Stimulated activated CD8-positive, alpha-beta memory T cell treated with anti-CD3 and anti-CD28 coated beads, Interleukin-15, amount 100 ng/mL, for 4 hours (primary cell): Measurements from ENCODE around the gene MCUR1.
"Not testable (repeated sequence)": the region's sequence is repeated elsewhere in the genome, so short reads cannot be mapped to it uniquely, and the experiment has no call there.

ENCODE experiments used
- DNase-seq, 2 donors: peaks; one replicate each; pipeline ENCODE4 v3.0.0-alpha.2; 2020; ENCODE audit warnings: low read depth in 2 of 2

The MCUR1 gene, protein sequence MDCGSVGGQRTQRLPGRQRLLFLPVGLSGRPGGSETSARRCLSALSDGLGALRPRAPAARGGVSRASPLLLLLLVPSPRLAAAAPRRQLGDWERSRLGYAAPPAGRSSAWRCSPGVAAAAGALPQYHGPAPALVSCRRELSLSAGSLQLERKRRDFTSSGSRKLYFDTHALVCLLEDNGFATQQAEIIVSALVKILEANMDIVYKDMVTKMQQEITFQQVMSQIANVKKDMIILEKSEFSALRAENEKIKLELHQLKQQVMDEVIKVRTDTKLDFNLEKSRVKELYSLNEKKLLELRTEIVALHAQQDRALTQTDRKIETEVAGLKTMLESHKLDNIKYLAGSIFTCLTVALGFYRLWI

DNA sequence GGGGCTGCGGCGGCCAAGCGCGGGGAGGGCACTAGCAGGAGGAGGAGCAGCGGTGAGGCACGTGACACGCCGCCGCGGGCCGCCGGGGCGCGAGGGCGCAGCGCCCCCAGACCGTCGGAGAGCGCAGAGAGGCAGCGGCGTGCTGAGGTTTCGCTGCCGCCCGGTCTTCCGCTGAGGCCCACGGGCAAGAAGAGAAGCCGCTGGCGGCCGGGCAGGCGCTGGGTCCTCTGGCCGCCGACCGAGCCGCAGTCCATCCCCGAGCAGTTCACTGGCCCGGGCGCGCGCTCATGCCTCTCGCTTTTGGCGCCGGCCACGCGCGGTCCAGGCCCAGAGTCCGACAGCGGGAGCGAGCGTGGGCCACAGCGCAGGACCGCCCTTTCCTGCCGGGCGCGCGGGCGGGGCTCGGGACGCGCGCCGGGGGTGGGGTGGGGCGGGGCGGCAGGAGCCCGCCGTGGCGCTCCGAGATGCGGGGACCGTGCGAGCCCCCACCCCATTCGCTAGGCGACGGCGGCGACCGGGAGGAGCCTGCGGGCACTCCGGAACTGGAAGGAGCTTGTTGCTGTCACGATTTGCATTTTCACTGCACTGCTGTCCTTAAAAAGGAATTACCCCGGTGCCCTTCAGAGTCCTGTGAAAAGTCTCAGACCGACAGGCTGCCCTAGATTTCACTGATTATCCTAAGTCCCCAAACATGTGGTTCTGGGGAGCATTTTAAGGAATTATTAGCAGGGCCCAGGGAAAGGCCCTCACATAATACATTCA is at the start of gene MCUR1:
Gene MCUR1 (minus strand): TSS at position 382 of the 762 bp plus-strand sequence. CDS start 128 bp downstream, at position 254.
- peak; percentile 47 to 66 for DNase-seq

DNA sequence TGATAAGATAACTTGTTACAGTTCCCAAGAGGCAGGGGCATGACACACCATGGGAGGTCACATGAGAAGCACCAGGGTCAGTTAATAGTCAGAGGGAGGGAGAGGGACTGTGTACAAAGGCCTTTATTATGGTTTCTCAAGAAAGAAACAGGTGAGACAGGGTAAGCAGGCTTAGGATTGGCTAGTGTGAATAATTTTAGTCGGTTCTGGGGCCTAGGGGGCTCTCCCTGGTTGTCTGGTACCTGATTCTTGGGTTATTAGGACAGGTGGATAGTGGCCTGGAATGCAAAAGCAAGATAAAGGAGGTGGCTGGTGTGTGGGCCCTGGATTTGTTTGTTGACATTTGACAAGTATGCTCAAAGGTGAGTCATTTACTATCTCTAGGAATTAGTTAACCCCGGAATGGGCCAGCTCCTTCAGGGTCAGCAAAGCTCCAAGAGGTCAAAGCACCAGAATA is 49.4 kb upstream of the MCUR1 start:
- no peak for DNase-seq

DNA sequence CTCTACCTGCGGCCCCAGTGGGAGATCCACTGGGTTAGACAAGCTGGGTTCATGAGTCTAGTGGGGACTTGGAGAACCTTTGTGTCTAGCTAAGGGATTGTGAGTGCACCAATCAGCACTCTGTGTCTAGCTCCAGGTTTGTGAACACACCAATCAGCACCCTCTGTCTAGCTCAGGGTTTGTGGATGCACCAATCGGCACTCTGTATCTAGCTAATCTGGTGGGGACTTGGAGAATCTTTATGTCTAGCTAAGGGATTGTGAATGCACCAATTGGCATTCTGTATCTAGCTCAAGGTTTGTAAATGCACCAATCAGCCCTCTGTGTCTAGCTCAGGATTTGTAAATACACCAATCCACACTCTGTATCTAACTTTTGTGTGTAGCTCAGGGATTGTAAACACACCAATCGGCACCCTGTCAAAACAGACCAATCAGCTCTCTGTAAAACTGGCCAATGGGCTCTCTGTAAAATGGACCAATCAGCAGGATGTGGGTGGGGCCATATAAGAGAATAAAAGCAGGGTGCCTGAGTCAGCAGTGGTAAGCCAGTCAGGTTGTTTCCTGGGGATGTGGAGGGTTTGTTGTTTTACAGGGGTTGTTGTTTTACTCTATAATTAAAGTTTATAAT is 46.3 kb upstream of the MCUR1 start:
- DNase-seq = not testable (repeated sequence)

DNA sequence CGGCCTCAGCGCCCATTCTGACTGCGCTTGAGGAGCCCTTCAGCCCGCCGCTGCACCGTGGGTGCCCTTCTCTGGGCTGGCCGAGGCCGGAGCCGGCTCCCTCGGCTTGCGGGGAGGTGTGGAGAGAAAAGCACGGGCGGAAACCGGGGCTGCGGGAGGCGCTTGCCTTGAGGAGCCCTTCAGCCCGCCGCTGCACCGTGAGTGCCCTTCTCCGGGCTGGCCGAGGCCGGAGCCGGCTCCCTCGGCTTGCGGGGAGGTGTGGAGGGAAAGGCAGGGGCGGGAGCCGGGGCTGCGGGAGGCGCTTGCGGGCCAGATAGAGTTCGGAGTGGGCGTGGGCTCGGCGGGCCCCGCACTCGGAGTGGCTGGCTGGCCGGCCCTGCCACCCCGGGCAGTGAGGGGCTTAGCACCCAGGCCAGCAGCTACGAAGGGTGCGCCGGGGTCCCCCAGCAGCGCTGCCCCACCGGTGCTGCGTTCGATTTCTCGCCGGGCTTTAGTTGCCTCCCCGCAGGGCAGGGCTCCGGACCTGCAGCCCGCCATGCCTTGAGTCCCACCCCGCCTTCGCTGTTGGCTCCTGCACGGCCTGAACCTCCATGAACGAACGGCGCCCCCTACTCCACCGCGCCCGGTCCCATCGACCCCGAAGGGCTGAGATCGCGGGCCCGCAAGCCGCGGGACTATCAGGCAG is 45.7 kb upstream of the MCUR1 start:
- DNase-seq = no peak

DNA sequence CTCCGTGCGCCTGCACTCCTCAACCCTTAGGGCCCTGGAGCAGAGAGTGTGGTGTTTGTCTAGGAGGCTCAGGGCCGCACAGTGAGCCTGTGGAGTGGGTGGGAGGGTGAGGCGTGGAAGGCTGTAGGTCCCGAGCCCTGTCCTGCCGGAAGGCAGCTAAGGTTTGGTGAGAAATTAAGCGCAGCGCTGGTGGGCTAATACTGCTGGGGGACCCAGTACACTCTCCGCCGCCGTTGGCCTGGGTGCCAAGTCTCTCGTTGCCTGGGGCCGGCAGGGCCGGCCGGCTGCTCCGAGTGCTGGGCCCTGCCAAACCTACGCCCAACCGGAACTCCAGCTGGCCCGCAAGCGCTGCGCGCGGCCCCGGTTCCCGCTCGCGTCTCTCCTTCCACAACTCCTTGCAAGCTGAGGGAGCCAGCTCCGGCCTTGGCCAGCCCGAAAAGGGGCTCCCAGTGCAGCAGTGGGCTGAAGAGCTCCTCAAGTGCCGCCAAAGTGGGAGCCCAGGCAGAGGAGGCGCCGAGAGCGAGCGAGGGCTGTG is 40.4 kb upstream of the MCUR1 start:
- DNase-seq = no peak

DNA sequence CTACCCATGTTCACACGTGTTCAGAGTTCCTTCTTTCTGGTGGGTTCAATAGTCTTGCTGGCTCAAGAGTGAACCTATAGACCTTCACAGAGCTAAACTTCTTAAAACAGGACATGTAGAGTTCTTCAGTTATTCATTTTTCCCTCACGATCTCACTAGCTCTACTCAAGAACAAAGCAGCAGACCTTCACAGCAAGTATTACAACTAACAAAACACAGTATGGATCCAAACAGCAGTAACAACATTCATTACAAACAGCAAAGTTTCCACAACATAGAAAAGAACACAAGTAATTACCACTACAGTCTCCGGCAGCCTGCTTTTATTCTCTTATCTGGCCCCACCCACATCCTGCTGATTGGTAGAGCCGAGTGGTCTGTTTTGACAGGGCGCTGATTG is 39.5 kb upstream of the MCUR1 start:
- no peak for DNase-seq

DNA sequence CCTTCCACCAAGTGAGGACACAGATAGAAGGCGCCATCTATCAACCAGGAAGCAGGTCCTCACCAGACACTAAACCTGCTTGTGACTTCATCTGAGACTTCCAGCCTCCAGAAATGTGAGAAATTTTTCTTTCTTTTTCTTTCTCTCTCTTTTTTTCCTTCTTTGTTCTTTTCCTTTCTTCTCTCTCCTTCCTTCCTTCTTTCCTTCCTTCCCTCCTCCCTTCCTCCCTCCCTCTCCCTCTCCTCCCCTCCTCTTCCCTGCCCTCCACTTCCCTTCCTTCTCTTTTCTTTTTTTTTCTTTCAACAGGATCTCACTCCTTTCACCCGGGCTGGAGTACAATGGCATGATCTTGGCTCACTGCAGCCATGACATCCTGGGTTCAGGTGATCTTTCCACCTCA is 37.4 kb upstream of the MCUR1 start:
- DNase-seq = no peak

DNA sequence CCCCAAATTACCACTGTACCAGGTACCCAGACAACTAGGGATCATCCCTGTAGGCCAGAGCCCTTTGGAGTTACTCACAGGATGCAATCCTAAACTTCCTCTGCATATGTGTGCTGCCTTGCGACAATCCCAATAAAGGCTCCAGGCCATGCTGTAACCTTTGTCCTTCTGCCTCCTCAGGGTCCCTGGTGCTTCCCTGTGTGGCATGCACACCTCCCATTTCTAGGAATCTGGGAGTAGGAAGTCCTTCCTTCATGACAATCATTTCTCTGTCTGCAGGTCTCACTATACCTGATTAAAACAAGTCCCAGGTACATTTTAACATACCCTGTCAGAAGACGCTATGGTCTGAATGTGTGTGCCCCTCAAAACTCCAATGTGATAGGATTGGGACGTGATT is 37.0 kb upstream of the MCUR1 start:
- no peak for DNase-seq

DNA sequence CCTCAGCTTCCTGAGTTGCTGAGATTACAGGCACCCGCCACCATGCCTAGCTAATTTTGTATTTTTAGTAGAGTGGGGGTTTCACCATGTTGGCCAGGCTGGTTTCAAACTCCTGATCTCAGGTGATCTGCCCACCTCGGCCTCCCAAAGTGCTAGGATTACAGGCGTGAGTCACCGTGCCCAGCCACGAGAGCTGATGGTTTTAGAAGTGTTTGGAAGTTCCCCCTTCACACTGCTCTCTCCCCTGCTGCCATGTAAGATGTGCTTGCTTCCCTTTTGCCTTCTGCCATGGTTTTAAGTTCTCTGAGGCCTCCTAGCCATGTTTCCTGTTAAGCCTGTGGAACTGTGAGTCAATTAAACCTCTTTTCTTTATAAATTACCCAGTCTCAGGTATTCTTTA is 36.3 kb upstream of the MCUR1 start:
- not testable (repeated sequence) for DNase-seq

DNA sequence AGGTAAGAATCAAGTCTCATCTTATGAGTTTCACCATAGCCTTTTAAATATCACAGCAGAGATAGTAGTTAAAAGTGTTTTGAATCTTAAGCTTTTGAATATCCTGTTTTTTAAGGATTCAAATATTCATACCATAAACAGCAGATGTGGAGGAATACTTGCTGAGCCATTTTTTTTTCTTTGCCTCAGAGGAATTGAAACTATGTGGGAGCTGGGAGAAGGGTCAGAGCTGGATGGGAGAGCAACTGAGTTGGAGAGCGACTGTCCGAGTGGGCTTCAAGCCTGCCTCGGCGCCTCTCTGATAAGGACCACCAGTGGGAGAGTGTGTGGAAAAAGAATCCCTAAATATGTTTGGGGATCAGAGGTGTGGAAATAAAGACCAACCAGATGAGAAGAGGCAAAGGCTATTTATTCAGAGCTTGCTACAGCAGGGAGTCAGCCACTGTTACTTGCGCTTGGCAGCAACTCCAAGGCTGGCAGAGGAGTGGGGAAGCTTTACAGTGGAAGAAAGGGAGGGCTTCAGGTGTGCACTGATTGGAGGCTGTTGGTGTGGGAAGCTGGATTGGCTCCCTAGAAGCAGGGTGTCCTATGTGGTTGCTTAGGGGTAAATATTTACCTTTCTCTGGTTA is 34.3 kb upstream of the MCUR1 start:
- DNase-seq = no peak

DNA sequence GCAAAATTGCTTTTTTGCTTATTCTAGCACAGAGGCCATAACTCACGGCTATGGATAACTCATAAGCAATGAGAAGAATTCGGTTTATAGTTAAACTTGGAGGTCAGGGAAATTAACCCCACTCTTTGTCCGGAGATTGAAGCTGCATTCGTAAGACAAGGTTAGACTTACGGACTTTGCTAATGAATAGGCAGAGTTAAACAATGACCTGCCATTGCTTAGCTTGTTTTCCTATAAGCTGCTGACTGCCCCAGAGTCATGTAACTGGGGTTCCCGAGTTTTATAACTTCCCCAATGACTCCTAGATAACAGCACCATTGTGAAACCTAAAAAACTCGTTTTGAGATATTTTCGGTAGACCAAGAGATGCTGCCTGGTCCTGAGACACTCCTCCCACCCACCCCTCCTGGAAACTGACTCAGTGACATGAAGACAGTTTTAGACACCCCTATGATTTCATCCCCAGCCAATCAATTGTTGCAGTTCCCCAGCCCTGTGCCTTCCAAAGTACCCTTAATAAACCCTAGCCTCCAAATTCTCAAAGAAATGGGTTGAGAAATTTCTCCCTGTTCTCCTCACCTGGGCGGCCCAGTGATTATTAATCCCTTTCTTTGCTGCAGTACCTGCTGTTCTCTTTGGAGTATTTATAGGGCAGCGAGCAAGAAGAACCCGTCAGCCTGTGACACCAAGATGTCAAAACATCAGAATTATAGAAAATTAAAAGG is 33.1 kb upstream of the MCUR1 start:
- no peak for DNase-seq

DNA sequence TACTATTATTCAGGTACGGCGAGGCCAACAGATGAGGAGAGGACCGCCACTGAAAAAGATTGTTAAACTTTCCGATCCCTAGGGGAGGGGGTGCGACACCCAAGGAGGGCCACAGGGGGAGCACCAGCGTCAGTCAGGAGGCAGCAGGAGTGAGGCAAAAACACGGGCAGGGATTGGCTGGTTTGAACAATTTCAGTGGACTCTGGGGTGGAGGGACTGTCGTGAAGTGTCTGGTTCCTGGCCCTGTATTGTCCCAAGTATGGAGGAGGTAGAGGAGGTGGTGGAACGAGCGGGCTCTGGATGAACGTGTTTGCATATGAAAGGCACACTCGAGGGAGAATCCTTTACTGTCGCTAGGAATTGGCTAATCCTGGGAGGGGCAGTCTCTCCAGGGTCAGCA is 32.5 kb upstream of the MCUR1 start:
- no peak for DNase-seq

DNA sequence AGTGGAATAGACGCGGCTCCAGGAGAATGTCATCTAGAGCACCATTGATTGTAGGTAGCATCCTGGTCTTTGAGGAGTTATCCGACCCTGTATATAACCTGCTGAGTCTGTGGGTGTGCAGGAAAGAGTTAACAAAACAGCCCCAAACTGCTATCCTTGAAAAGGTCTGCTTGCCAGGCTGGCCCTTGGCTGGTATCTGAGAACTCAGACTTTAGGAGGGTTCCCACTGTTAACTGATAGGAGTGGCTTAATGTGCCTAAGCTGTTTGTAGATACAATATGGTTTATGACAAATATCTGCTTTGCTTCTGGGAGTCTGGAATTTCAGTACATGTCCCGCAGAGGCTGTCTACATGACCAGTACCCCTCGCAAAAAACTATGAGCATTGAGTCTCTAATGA is 27.6 kb upstream of the MCUR1 start:
- DNase-seq = no peak

DNA sequence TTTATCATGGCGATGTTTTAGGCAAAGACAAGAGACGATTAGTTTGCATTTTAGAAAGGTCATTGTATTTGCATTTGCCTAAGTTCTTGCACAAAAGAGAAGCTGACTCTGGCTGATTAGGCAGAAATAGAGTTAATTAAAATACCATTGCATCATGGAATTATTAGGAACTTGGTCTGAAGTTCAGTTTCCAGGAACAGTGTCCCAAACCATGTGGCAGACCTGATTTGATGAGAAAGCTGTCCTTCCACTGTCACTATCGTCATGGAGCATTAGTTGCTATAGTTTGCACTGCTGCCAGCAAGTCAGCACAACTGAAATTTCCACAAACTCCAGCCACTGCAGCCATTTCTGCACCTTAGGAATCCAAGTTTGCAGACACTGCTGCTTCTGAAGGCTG is 24.3 kb upstream of the MCUR1 start:
- no peak for DNase-seq

DNA sequence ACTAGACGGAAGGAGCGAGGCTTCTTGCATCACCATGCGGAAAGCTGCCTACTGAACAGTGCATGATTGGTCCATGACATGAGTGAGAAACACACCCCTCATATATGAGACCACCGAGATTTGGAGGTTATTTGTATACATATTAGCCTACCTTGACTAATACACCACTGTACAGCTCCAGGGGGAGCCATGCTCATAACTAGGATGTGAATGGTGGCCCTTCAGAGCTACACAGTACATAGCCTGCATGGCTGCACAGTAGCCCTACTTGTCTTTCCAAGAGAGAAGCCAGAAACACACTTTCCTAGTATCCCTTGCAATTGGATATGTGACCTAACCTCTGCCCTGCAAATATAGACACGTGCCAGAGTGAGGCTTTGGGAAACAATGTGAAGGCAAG is 21.8 kb upstream of the MCUR1 start:
- DNase-seq = no peak

DNA sequence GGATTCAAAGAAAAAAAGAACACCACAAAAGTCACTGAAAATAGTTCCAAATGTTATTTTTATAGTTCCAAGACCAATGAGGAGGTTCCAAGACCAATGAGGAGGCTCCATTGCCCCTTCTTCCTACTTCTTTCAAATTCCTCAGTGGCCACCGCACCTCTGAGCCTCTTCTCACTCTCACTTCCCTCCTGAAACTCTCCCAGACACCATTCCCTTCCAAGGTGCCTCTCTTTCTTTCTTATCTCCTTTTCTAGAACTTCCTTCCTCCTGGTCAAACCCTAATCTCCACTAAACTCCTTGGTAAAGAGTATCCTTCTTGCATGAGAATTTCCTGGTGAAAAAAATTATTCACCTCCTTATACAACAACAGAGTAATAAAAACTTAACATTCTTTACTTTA is 20.4 kb upstream of the MCUR1 start:
- DNase-seq = no peak

DNA sequence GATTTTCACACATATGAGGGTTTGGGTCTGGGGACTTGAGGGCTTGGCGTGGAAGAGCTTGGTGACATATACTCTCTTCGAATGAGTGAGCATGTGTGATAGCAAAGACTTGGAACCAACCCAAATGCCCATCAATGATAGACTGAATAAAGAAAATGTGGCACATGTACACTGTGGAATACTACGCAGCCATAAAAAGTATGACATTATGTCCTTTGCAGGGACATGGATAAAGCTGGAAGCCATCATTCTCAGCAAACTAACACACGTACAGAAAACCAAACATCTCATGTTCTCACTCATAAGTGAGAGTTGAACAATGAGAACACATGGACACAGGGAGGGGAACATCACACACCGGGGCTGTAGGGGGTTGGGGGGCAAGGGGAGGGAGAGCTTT is 19.7 kb upstream of the MCUR1 start:
- DNase-seq = not testable (repeated sequence)

DNA sequence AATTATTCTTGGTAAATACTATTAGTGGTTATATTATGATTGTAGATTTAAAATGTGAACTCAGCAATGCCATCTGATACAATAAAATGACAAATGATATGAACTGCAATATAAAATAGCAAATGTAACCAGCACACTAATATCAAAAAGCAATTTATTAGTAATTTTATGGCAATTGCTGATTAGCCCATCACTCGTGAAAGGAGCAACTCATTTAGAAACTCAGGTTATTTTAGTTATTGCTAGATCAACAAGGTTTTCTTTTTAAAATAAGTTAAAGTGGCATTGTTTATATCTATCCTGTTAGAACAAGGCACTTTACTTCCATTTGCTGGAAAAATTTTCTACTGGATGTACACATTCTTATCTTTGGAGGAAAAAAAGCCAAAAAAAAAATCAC is 18.4 kb upstream of the MCUR1 start:
- no peak for DNase-seq

DNA sequence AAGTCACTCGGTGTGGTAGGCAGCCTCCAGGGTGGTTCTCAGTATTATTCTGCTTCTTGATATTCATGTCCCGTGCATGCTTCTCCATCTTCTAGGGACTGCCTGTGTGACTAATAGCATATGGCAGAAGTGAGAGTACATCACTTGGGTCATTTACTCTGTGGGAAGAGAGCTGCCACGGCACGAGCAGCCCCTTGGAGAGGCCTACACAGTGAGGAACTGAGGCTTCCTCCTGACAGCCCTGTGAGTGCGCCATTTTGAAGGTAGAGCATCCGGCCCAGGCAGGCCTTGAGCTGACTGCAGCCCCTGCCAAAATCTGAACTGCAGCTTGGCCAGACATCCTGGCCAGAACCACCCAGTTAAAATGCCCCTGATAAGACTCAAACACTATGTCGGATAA is 17.3 kb upstream of the MCUR1 start:
- no peak for DNase-seq

DNA sequence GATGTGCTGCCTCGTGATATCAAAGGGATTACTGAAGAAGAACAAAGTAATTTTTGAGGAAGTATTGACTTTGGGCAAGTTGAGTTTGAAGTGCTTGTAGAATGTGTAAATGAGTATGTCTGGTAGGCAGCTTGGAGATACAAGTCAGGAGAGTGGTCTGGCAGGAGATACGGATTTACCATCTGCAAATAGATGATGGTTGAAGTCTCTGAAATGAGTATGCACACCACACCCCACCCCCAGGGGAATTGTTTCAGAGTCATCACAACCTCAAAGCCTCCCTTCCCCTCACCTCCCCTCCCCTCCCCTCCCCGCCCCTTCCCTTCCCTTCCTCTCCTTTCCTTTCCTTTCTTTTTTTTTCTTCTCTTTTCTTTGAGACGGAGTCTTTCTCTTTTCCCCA is 16.4 kb upstream of the MCUR1 start:
- DNase-seq = no peak

DNA sequence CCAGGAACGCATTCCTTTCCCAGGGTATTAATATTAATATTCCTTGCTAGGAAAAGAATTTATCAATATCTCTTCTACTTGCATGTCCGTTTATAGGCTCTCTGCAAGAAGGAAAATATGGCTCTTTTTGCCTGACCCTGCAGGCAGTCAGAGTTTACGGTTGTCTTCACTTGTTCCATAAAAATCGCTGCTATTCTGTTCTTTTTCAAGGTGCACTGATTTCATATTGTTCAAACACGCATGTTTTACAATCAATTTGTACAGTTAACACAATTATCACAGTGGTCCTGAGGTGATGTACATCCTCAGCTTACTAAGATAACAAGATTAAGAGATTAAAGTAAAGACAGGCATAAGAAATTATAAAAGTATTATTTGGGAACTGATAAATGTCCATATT is 15.1 kb upstream of the MCUR1 start:
- not testable (repeated sequence) for DNase-seq
